Keratinocyte (primary cell): ENCODE results near the gene E2F8. TPM values are rescaled to one million over a fixed set of nuclear protein-coding genes. Genes with fewer than 3 reads are reported as not detected.

Experiments used
- DNase-seq: peaks from one replicate; pipeline ENCODE4 v3.0.0-alpha.2; 2011; ENCODE audit warnings: low read depth, missing footprints, low spot score
- FAIRE-seq: peaks from 2 replicates; lab custom pipeline; 2011; peaks lifted over from hg19 to GRCh38; lab: Jason Lieb, UNC
- H2AFZ ChIP-seq: 2 replicates; pipeline ENCODE4 v1.6.0; 2012; ENCODE audit warnings: low read length, control low read depth, inconsistent platforms; ENCODE audit not compliant: control insufficient read depth
- H3K27ac ChIP-seq: 2 replicates; pipeline ENCODE4 v1.5.1; 2011; ENCODE audit warnings: low read length; ENCODE audit not compliant: control insufficient read depth, insufficient read depth
- H3K27me3 ChIP-seq: 3 replicates; pipeline ENCODE4 v1.6.0; 2011; ENCODE audit warnings: low read length; ENCODE audit not compliant: control insufficient read depth, insufficient read depth; ENCODE audit errors: extremely low read depth
- H3K36me3 ChIP-seq, 2 experiments: 2 replicates in 1 of 2; 3 replicates in 1 of 2; pipeline ENCODE4 v1.5.1; 2011; ENCODE audit warnings: low read length in 2 of 2, mild to moderate bottlenecking in 1 of 2; ENCODE audit not compliant: control insufficient read depth in 2 of 2, insufficient read depth in 2 of 2; ENCODE audit errors: extremely low read depth in 1 of 2
- H3K4me1 ChIP-seq: 3 replicates; pipeline ENCODE4 v1.5.1; 2011; ENCODE audit warnings: low read length; ENCODE audit not compliant: control insufficient read depth, insufficient read depth; ENCODE audit errors: extremely low read depth
- H3K4me2 ChIP-seq: 3 replicates; pipeline ENCODE4 v1.6.0; 2011; ENCODE audit warnings: low read depth, low read length; ENCODE audit not compliant: control insufficient read depth, insufficient read depth; ENCODE audit errors: extremely low read depth
- H3K4me3 ChIP-seq, 3 experiments: fragments of 200-600 bp in 1 of 3; sonication (generic) in 1 of 3; 2 replicates in 2 of 3; 3 replicates in 1 of 3; pipeline ENCODE4 v1.5.1; 2011 to 2016; ENCODE audit warnings: low read length in 3 of 3, mild to moderate bottlenecking in 3 of 3, control low read depth in 2 of 3, inconsistent platforms in 1 of 3, low read depth in 1 of 3, mixed read lengths in 1 of 3, mixed run types in 1 of 3, moderate library complexity in 1 of 3; ENCODE audit not compliant: control insufficient read depth in 2 of 3, insufficient read depth in 2 of 3; ENCODE audit errors: extremely low read depth in 1 of 3
- H3K79me2 ChIP-seq: 2 replicates; pipeline ENCODE4 v1.6.0; 2012; ENCODE audit warnings: low read length; ENCODE audit not compliant: control insufficient read depth, insufficient read depth
- H3K9ac ChIP-seq: 3 replicates; pipeline ENCODE4 v1.6.0; 2011; ENCODE audit warnings: low read length; ENCODE audit not compliant: control insufficient read depth, insufficient read depth; ENCODE audit errors: extremely low read depth
- H3K9me1 ChIP-seq: 3 replicates; pipeline ENCODE4 v1.6.0; 2011; ENCODE audit warnings: low read length; ENCODE audit not compliant: control insufficient read depth, insufficient read depth; ENCODE audit errors: extremely low read depth
- H3K9me3 ChIP-seq: 2 replicates; pipeline ENCODE4 v1.5.1; 2012; ENCODE audit warnings: low read depth, low read length; ENCODE audit not compliant: control insufficient read depth
- H4K20me1 ChIP-seq: 3 replicates; pipeline ENCODE4 v1.6.0; 2011; ENCODE audit warnings: low read length; ENCODE audit not compliant: control insufficient read depth, insufficient read depth; ENCODE audit errors: extremely low read depth
- EZH2 ChIP-seq: IDR thresholded peaks from one replicate; pipeline ENCODE4 v1.6.1; 2012; ENCODE audit warnings: inconsistent platforms, mild to moderate bottlenecking, low read length, moderate library complexity
- dilution Hi-C: fragments of 300-500 bp; cut with MboI; formaldehyde crosslinking; loops from one replicate; pipeline ENCODE4 v1.7.0; 2020; ENCODE audit warnings: low sequenced_read_pairs; ENCODE audit not compliant: extremely low pct_ligation_motif_present
- polyA plus RNA-seq, 5 experiments: library from polyadenylated mRNA; depleted of rRNA in 3 of 5; stranded (reverse) in 3 of 5; stranded (forward) in 1 of 5; unstranded in 1 of 5; fragments of >200 nt; gene quantifications; 1 replicate in 1 of 5; 2 replicates in 3 of 5; 3 replicates in 1 of 5; pipeline versions ENCODE4 v1.2.1 to v1.2.3, GENCODE V29; 2011 to 2012; ENCODE audit warnings: missing spikeins in 2 of 5, low read depth in 1 of 5, low replicate concordance in 1 of 5
- TF ChIP-seq, protein P1 (sequence below), 3 experiments: IDR thresholded peaks in 1 of 3; conservative IDR thresholded peaks in 1 of 3; optimal IDR thresholded peaks in 1 of 3; 2 replicates in 2 of 3; 3 replicates in 1 of 3; pipeline versions ENCODE3 to v1.5.1; 2011; ENCODE audit warnings: low read length in 3 of 3, mild to moderate bottlenecking in 3 of 3, moderate library complexity in 2 of 3, control low read depth in 1 of 3, inconsistent platforms in 1 of 3; ENCODE audit not compliant: insufficient read depth in 2 of 3; ENCODE audit errors: extremely low read depth in 1 of 3

The E2F8 gene
- polyA plus RNA-seq, 1 donor (not counting 4 experiments of a cell fraction or from before 2014, with no cell fraction given) = 2.0 TPM

DNA sequence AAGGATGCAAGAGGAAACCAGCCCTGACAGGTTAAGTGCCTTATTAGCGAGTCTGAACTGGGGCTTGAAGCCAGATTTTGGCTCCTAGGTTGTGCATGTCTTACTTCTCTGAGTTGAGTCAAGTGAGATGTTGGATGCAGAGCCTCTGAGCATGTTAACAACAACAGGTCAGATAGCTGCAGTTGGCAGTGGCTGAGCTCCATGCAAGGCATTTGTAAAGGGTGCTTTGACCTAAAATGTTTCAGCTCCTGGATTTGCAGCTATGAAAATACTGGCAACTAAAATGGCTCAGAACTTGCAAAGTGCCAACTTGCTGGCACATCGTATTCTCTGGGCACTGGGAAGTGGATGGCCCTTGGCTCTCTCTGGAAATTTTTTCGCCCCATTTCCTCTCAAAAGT lies 22.5 kb downstream of the E2F8 start:
- DNase-seq = no peak
- dilution Hi-C loops = no loop called here
- peak overlapping the region; percentile 43 for H3K4me2 ChIP-seq

GRCh38 chr11:19216709-19217374 lies 23.9 kb downstream of the E2F8 start:
- no peak overlapping the region for H3K9ac ChIP-seq
- no peaks in the 10 kb centered on the region for H4K20me1 ChIP-seq
- no peaks in the 10 kb centered on the region for H3K79me2 ChIP-seq
- H2AFZ ChIP-seq = no peak overlapping the region
- no peaks in the 10 kb centered on the region for H3K9me3 ChIP-seq
- H3K27ac ChIP-seq = no peak overlapping the region
- TF ChIP-seq EZH2 = no peak
- TF ChIP-seq, protein P1, sequence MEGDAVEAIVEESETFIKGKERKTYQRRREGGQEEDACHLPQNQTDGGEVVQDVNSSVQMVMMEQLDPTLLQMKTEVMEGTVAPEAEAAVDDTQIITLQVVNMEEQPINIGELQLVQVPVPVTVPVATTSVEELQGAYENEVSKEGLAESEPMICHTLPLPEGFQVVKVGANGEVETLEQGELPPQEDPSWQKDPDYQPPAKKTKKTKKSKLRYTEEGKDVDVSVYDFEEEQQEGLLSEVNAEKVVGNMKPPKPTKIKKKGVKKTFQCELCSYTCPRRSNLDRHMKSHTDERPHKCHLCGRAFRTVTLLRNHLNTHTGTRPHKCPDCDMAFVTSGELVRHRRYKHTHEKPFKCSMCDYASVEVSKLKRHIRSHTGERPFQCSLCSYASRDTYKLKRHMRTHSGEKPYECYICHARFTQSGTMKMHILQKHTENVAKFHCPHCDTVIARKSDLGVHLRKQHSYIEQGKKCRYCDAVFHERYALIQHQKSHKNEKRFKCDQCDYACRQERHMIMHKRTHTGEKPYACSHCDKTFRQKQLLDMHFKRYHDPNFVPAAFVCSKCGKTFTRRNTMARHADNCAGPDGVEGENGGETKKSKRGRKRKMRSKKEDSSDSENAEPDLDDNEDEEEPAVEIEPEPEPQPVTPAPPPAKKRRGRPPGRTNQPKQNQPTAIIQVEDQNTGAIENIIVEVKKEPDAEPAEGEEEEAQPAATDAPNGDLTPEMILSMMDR (optimal IDR thresholded peaks at IDR 0.05 in 1 of 3, IDR thresholded peaks at IDR 0.05 in 1 of 3, conservative IDR thresholded peaks at IDR 0.05 in 1 of 3; ENCODE audit: extremely low read depth in 1 of 3, insufficient read depth in 2 of 3, low read length in 3 of 3) = no peak
- H3K4me2 ChIP-seq = peak overlapping the region; percentile 51
- no peak overlapping the region for H3K4me3 ChIP-seq
- H3K4me1 ChIP-seq = peaks cover 34% of the 10 kb centered on the region
- H3K36me3 ChIP-seq = no peaks in the 10 kb centered on the region
- FAIRE-seq = peak; percentile 84
- DNase-seq = no peak
- H3K27me3 ChIP-seq = no peaks in the 10 kb centered on the region
- dilution Hi-C loops = no loop called here
- H3K9me1 ChIP-seq = no peaks in the 10 kb centered on the region

More for the DNA sequence above, 22.5 kb downstream of the E2F8 start:
- FAIRE-seq = peak; percentile 53
- H3K79me2 ChIP-seq = no peaks in the 10 kb centered on the region
- no peak overlapping the region for H3K4me3 ChIP-seq
- H3K36me3 ChIP-seq = no peaks in the 10 kb centered on the region
- no peak for TF ChIP-seq EZH2
- TF ChIP-seq, protein P1 (optimal IDR thresholded peaks at IDR 0.05 in 1 of 3, IDR thresholded peaks at IDR 0.05 in 1 of 3, conservative IDR thresholded peaks at IDR 0.05 in 1 of 3; ENCODE audit: extremely low read depth in 1 of 3, insufficient read depth in 2 of 3, low read length in 3 of 3) = no peak
- no peaks in the 10 kb centered on the region for H4K20me1 ChIP-seq
- no peaks in the 10 kb centered on the region for H3K9me1 ChIP-seq
- peaks cover 34% of the 10 kb centered on the region for H3K4me1 ChIP-seq
- H3K9ac ChIP-seq = no peak overlapping the region
- H3K9me3 ChIP-seq = no peaks in the 10 kb centered on the region
- H3K27me3 ChIP-seq = no peaks in the 10 kb centered on the region
- no peak overlapping the region for H3K27ac ChIP-seq
- H2AFZ ChIP-seq = no peak overlapping the region
